ENCODE data around the gene TMA7.
"Not testable (repeated sequence)": the region's sequence is repeated elsewhere in the genome, so short reads cannot be mapped to it uniquely, and the experiment has no call there.

Gene TMA7

DNA sequence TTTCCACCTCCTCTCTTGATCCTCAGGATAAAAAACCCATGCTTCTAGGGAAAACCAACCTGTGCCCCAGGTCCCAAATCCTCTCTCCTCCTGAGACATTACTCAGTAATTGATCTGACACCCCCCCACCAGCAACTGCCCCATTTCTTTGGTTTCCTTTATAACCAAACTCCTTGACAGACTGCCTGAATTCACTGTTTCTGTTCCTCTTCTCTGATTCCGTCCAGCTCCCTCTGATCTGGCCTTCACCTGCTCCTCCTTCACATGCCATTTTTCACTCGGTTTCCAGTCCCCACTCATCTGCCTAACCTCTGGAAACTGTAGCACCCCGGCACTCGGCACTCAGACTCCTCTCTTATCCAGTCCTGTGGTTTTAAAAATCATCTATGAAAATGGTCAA lies 2.2 kb upstream of the TMA7 start:
- no peak for DNase-seq

DNA sequence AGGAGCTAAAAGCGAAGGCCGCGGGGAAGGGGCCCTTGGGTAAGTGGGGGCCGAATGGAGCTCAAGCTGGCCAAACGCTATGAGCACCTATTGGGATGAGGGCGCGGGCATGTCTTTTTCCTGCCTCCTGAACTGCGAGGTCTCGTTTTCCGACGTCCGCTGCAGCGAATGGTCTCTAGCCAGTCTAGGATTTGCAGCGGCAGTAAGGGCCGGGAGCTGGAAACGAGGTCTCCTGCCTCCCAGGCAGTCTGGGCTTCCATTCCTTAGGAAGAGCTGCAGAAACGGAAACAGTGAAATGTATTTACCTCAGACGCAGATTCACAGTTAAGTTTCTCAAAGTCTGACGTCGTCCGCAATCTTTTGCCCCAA lies 517 bp downstream of the TMA7 start:
- peak in 1 of 2 donors; percentile 27 for DNase-seq

DNA sequence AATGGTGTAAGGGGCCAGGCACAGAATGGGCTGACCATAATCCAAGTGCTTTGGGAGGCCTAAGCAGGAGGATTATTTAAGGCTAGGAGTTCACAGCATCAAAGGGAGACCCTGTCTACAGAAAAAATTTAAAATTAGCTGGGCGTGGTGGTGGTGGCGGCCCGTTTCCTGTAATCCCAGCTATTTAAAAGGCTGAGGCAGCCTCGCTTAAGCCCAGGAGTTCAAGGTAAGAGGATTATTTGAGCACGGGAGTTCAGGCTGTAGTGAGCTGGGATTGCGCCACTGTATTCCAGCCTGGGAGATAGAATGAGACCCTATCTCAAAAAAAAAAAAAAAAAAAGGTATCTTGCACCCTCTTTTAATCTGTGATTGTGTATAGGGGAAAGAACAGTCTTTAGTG lies 1.9 kb downstream of the TMA7 start:
- DNase-seq, result no peak

DNA sequence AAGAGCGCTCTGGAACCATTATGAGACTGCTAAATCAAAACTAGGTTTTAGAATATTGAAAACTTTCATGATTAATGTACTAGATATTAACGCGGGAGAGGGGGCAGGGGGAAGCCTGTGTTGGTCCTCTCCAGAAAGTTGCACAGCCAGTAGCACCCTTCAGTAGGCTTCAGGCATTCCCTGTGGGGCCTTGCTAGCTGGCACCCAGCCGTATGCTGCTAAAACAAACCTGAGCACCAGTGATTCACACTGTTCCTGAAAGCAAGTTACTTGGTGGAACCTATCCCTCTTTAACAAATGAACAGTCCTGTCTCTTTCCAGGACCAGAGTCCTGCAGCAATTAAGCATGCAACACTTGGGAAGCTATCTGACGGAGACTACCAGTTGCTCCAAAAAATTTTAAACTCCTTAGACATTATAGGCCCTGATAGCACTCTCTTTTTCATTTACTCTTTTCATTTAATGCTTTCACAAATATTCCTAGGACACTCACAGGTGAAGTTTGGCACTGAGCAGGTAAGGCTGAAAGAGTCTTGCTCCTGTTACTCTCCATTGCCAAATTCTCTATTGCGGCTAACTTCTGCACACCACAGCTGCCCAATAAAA lies 5.3 kb downstream of the TMA7 start:
- DNase-seq, result no peak

DNA sequence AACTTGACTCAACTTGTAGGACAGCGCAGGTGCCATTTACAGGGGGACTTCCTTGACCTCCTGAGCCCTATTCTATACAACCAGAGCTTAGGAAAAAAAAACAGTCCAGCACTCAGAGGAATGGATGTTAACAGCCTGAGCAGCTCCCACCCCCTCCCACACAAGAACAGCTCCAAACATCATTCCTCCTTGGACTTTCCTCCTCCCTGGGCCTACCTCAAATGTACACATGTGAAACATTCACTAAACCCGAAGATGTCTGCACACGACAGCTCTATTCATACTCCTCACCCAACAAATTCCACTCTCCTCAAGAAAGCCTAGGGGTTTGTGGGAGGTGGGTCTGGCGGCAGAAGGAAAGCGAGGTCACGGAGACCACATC lies 6.0 kb downstream of the TMA7 start:
- DNase-seq, result no peak

DNA sequence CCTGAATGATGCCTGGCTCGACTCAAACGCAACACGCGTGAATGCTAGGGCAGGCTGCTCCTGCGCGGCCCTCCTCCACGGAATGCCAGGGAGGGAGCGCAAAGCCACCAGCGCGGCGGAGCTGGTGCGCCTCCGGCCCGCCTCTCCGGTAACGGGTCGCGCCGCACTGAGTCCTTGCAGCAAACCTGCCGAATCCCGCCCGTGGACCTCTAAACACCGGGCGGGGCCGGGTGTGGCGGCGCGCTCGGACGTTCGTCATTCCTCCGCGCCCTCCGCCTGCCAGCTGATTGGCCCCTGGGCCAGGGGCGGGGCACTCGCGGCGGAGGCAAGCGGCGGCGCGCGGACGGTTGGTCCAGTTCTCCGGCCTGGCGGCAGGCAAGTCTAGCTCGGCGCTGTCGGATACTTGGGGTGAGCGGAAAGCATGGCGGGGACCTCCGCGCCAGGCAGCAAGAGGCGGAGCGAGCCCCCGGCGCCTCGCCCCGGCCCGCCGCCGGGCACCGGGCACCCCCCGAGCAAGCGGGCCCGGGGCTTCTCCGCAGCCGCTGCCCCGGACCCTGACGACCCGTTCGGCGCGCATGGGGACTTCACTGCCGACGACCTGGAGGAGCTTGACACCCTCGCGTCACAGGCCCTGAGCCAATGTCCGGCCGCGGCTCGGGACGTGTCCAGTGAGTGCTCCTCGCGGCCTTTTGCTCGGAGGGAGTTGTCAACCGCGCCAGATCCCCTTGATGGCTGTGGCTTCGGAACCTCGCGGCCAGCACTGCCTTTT lies 6.6 kb downstream of the TMA7 start, which contains the start of gene ATRIP:
Gene ATRIP, plus strand, starts transcription at position 313 of the 769 bp plus-strand sequence. Its CDS starts 109 bp downstream, at position 422.
- DNase-seq, result peak; percentile 79 to 89

DNA sequence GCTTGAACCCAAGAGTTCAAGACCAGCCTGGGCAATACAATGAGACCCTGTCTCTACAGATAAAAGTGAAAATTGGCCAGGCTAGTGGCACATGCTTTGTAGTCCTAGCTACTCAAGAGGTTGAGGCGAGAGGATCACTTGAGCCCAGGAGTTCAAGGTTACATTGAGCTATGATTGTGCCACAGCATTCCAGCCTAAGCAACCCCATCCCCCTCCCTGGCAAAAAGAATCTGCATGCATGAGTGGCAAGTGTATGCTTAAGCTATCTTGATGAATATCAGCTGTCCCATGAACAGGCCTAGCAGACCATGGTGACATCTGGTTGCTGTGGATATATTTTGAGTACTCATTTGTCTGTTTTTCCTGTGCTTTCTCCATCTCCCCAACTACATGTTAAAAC lies 11.2 kb downstream of the TMA7 start:
- no peak for DNase-seq

DNA sequence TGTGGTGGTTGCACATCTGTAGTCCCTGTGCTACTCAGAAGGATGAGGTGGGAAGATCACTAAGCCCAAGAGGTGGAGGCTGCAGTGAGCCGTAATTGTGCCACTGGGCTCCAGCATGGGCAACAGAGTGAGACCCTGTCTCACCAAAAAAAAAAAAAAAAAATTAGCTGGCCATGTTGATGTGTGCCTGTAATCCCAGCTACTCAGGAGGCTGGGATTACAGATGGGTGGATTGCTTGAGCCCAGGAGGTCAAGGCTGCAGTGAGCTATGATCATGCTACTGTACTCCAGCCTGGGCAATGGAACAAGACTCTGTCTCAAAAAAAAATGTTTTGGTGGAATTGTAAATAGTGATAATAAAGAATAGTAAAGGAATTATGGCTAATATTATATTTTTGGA lies 16.4 kb downstream of the TMA7 start:
- no peak for DNase-seq

DNA sequence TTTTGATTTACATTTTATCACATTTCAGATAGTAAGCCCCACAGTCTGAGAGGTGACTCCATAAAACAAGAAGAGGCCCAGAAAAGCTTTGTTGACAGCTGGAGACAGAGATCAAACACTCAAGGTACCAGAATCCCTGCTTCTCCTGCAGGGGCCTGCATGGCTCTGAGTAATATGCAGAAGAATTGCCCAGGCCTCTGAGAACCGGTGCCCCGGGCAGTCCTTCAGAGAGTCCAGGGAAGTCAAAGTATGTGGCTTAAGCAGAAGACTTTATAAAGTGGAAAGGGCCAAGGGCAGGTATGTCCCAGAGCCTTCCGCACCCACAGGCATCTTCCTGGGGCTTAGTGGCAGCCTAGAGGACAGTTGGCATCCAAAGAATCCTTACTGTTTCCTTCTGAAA lies 19.3 kb downstream of the TMA7 start:
- DNase-seq, result no peak

DNA sequence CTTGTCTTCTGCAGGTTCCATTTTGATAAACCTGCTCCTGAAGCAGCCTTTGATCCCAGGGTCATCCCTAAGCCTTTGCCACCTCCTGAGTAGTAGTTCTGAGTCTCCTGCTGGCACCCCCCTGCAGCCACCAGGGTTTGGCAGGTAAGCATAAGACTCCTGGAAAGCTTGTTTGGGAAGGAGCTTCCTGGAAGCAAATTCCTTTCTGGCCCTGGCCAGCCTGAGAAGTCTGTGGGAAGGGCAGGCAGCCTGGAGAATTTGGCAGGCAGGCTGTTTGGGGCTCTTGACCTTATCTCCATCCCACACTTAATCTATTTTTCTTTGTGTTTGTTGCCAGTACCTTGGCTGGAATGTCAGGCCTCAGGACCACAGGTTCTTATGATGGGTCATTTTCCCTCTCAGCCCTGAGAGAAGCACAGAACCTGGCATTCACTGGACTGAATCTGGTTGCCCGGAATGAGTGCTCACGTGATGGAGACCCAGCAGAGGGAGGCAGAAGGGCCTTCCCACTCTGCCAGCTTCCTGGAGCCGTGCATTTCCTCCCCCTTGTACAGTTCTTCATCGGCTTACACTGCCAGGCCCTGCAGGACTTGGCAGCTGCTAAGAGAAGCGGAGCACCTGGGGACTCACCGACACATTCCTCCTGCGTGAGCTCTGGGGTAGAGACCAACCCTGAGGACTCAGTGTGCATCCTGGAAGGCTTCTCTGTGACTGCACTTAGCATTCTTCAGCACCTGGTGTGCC lies 19.9 kb downstream of the TMA7 start:
- no peak for DNase-seq

DNA sequence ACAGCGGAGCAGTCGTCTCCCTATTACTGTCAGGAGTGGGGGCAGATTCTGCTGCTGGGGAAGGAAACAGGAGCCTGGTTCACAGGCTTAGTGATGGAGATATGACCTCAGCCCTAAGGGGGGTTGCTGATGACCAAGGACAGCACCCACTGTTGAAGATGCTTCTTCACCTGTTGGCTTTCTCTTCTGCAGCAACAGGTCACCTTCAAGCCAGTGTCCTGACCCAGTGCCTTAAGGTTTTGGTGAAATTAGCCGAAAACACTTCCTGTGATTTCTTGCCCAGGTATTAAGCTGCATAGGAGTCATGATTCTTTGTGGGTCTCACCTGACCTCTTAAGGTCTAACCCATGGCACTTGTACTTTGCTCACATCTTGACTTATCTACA lies 20.5 kb downstream of the TMA7 start:
- DNase-seq, result no peak

DNA sequence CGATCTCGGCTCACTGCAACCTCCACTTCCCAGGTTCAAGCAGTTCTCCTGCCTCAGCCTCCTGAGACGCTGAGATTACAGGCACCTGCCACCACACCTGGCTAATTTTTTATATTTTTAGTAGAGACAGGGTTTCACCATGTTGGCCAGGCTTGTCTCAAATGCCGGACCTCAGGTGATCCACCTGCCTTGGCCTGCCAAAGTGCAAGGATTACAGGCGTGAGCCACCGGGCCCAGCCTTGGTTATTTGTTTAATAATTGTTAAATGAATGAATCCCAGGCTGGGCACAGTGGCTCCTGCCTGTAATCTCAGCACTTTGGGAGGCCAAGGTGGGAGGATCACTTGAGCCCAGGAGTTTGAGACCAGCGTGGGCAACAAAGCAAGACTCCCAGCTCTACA lies 21.7 kb downstream of the TMA7 start:
- DNase-seq, result not testable (repeated sequence)

DNA sequence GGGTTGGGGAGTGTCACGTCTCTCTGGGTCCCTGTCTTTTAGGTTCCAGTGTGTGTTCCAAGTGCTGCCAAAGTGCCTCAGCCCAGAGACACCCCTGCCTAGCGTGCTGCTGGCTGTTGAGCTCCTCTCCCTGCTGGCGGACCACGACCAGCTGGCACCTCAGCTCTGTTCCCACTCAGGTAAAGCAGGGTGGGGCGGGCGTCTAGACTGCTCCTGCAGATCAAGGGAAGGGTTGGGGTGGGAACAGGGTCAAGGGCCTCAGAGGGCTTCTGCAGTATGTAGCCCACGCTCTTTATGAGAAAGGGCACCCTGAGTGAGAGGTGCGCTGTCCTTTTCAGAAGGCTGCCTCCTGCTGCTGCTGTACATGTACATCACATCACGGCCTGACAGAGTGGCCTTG lies 23.6 kb downstream of the TMA7 start:
- no peak for DNase-seq

DNA sequence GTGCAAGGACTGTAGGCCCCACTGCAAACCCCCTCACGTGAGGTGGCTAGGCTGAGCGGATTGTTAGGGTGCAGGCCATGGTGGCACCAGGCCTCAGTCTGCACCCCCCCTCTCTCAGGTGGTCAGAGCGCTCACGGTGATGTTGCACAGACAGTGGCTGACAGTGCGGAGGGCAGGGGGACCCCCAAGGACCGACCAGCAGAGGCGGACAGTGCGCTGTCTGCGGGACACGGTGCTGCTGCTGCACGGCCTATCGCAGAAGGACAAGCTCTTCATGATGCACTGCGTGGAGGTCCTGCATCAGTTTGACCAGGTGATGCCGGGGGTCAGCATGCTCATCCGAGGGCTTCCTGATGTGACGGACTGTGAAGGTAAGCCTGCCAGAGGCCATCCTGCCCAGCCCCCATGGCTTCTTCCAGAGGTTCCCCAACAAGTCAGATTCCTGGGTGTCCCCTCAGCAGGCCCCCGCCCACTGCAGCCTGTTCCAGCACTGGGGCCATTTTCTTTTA lies 24.7 kb downstream of the TMA7 start:
- no peak for DNase-seq

DNA sequence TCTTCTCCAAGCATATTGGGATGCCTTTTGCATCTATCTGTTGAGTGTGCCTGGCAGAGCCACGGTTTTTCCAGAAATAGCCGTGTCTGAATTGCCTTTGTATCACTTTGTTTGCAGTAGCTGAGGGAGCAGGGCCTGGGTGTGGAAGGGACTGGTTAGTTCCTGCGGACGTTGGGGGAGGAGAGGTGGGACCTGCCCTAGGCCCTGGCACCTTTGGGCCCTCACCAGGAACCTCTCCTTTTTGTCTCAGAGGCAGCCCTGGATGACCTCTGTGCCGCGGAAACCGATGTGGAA lies 25.1 kb downstream of the TMA7 start:
- DNase-seq, result no peak

DNA sequence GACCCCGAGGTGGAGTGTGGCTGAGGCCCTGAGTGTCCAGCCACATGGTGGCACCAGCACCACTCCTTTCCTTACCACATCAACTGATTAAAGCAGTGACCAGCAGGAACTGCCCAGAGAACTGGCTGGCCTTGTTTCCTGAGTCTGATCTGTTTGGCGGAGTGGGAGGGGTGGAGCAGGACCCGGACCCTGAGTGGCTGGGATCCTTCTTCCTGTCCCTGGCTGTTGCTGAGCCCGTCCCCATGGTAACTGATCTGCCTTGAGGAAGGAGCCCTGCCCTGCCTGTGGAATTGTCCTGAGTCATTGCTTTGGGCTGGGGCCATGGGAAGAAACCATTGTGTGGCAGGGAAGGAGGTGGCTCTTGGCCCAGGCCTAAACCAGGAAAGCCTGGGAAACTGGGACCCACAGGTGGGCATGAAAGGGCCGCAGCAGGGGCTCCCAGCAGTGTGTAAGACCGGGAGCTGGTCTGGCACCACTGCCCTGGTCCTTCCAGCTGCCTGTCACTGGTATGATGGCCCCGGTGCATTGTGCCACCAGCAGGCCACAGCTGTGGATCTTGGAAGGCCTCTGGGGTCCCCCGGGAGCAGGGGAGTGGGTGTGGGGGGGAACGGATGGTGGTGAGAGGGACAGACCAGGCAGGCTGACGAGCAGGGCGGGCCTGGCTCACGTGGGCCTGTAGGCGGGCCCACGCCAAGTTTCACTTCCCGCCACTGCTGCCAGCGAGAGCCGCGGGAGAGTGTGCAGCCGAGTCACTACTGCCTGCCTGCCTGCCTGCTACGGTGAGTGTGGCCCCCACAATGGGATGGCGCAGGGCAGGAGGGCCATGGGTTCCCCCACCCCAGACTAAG lies 25.7 kb downstream of the TMA7 start:
- peak; percentile 81 to 92 for DNase-seq

DNA sequence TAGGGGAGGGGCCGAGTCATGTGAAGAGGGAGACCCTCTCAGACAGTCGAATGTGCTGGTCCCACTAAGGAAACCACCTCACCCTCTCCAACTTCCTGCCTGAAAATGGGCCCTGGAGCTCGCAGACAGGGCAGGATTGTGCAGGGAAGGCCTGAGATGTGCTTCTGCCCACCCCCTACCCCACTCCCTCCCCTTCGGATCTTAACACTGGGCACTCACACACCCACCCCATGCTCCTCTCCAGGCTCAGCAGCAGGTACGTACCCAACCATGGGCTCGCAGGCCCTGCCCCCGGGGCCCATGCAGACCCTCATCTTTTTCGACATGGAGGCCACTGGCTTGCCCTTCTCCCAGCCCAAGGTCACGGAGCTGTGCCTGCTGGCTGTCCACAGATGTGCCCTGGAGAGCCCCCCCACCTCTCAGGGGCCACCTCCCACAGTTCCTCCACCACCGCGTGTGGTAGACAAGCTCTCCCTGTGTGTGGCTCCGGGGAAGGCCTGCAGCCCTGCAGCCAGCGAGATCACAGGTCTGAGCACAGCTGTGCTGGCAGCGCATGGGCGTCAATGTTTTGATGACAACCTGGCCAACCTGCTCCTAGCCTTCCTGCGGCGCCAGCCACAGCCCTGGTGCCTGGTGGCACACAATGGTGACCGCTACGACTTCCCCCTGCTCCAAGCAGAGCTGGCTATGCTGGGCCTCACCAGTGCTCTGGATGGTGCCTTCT lies 26.5 kb downstream of the TMA7 start:
- DNase-seq, result peak; percentile 22 to 43

DNA sequence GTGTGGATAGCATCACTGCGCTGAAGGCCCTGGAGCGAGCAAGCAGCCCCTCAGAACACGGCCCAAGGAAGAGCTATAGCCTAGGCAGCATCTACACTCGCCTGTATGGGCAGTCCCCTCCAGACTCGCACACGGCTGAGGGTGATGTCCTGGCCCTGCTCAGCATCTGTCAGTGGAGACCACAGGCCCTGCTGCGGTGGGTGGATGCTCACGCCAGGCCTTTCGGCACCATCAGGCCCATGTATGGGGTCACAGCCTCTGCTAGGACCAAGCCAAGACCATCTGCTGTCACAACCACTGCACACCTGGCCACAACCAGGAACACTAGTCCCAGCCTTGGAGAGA lies 27.0 kb downstream of the TMA7 start:
- DNase-seq, result no peak

DNA sequence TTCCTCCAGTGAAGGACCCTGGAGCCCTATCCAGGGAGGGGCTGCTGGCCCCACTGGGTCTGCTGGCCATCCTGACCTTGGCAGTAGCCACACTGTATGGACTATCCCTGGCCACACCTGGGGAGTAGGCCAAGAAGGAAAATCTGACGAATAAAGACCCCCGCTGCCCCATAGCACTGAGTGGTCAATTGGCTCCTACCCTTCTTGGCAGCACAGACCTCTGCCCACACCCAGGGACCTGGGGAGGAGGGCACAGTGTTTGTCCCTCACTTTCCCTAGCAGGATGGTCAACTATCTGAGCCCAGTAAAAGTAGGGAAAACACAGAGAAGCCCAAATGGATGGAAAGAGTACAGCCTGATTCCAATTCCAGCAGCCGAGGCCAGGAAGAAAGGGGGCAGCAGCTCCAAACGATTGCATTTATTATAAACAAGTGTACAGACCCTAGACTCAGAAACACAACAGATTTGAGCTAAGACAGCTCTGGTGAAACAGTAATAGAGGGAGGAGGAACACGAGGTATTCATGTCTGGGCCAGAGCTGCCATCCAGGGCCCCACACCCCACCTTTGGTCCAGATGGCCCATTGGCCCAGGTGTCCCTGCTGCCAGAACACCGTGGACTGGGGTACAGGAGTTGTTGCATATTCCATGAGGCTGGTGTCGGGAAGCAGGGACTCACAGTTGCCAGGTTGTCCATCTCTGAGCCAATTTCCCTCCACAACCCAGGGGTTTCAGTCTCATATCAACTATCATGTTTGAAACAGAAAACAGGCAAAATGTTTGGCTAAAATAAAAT lies 27.6 kb downstream of the TMA7 start:
- no peak for DNase-seq

DNA sequence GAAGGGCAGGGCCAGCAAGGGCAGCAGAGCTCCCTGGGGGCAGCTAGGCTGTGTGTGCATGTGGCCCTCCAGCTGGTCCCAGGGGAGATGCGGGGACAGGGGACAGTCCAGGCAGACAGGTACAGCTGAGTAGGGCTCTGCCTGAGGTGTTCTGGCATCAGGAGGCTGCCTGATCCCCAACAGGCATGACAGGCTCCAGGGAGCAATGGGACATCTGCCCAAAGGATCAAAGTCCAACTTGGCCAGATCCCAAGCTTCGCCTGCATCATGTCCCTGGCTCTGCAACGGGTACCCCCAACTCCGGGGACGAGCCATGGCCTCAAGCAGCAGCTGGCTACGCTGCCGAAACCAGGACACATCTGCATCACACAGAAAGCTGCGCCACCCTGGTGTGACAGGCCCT lies 28.3 kb downstream of the TMA7 start:
- no peak for DNase-seq

DNA sequence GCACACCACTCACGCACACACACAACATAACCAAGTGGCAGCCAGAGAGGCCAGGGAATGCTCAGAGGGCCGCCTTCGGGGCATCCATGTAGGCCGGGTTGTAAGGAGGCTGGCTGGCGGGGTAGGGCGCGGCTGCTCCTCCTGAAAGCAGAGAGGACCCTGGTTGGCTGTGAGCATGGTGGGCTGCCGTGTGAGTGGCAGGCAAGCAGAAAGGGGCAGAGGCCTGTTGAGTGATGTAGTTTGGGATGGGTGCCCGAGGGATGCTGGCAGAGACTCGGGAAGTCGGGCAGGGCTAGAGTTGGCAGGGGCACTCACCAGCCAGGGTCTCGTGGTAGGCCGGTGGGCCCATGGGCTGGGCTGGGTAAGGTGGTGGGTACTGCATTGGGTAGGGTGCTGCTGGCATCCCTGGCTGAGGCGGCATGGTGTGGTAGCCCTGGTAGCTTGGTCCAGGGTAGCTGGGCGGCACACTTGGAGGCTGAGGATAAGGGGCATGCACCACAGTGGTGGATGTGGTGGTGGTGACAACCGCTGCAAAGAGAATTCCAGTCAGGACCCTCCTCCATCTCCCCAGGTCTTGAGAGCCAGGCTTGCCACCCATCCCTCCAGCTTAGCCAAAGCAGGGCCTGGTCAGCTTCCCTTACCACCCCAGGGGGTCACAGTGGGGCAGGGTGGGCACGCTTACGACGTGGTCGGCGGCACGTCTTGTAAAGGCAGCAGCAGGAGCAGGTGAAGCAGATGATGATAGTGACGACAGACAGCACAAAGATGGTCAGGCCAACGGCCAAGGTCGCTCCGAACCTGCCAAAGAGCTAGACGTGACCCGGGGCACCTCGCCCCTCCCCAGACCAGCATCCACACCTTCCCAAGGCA lies 29.2 kb downstream of the TMA7 start:
- DNase-seq, result no peak
